OCI-LY3 (cell line): Measurements from ENCODE around the gene TJP3.
A peak's percentile ranks its signal among the peaks of the same experiment; 100 is the strongest.

Experiments
- H2AFZ ChIP-seq: fragments of 200-600, 300-600 bp; shearing (Covaris generic); 2 replicates; pipeline ENCODE4 v1.6.0; 2014; ENCODE audit warnings: antibody characterized with exemption, low read depth, low read length
- H3K27ac ChIP-seq: fragments of 200-600, 300-600 bp; sonication (generic); 2 replicates; pipeline ENCODE4 v1.5.1; 2014; ENCODE audit warnings: mild to moderate bottlenecking, low read length, moderate library complexity, mixed read lengths
- H3K27me3 ChIP-seq: fragments of 200-600, 300-600 bp; sonication (generic); 2 replicates; pipeline ENCODE4 v1.6.1; 2014; ENCODE audit warnings: low read depth, low read length, mixed read lengths
- H3K36me3 ChIP-seq: fragments of 200-600, 300-600 bp; sonication (generic); replicated peaks from 2 replicates; pipeline ENCODE3; 2014; ENCODE audit warnings: low read depth, low read length, mixed read lengths
- H3K4me1 ChIP-seq: fragments of 300-600, 200-600 bp; sonication (generic); 2 replicates; pipeline ENCODE4 v1.6.1; 2014; ENCODE audit warnings: low read length, mixed read lengths
- H3K4me2 ChIP-seq: fragments of 200-600, 300-600 bp; sonication (generic); 2 replicates; pipeline ENCODE4 v1.6.1; 2014; ENCODE audit warnings: low read length, mixed read lengths
- H3K4me3 ChIP-seq: fragments of 300-600, 200-600 bp; sonication (generic); 2 replicates; pipeline ENCODE4 v1.5.1; 2014; ENCODE audit warnings: antibody characterized with exemption, mild to moderate bottlenecking, low read length, moderate library complexity
- H3K79me2 ChIP-seq: fragments of 300-600, 200-600 bp; shearing (Covaris generic); 2 replicates; pipeline ENCODE4 v1.6.1; 2014; ENCODE audit warnings: mild to moderate bottlenecking, low read length, mixed read lengths
- H3K9ac ChIP-seq: fragments of 300-600, 200-600 bp; shearing (Covaris generic); 2 replicates; pipeline ENCODE4 v1.6.0; 2014; ENCODE audit warnings: mild to moderate bottlenecking, low read length, moderate library complexity
- H3K9me3 ChIP-seq: fragments of 200-600, 300-600 bp; shearing (Covaris generic); 2 replicates; pipeline ENCODE4 v1.6.1; 2014; ENCODE audit warnings: low read length, mixed read lengths; ENCODE audit not compliant: insufficient read depth
- H4K20me1 ChIP-seq: fragments of 200-600, 300-600 bp; sonication (generic); 2 replicates; pipeline ENCODE4 v1.6.1; 2016; ENCODE audit warnings: low read length, mixed read lengths; ENCODE audit not compliant: insufficient read depth
- EZH2phosphoT487 ChIP-seq: fragments of 200-600 bp; shearing (Covaris generic); IDR thresholded peaks from 2 replicates; pipeline ENCODE4 v1.6.1; 2018; ENCODE audit warnings: antibody characterized with exemption, mixed run types, low read depth
- TF ChIP-seq, protein P1 (sequence below): fragments of 200-600, 300-600 bp; sonication (generic); IDR thresholded peaks from 2 replicates; pipeline ENCODE4 v1.5.1; 2014; ENCODE audit warnings: antibody characterized with exemption, low read length, low read depth

TJP3 gene

DNA sequence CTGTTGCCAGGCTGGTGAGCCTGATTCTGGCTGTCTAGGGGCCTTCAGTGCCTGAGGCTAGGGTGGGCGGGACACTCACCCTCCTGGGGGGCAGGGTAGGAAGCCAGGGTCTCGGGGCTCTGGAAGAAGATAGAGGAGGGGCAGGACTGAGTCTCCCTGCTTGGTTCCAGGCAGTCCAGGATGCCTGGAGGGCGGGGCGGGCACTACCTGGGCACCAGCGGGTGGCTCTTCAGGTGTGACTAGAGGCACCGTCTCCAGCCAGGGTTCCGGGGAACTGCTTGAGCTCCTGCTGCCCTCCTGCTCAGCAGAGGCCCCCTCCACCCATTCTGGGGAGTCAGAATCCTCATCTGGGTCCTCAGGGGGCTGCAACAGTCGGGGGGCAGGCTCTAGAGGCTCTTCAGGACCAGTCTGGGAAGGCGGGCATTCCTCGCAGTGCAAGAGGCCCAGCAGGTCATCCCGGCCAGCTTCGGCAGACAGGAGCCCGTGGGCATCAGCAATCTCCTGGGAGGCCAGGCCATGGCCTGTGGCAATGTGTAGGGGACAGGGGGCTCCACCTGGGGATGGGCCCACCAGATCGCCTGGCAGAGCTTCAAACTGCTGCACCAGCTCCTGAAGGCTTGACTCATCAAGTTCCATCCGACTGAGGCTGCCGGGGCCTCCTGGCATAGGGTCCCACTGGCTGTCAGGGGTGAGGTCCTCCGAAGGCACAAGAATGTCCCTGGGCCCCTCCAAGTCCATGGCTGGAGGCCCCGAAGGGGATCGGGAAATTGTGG, 51.5 kb downstream of the TJP3 start:
- Histone ChIP-seq H2AFZ (no peak overlapping the region), H3K4me1 (peaks cover 7% of the 10 kb centered on the region), H3K27me3 (no peaks in the 10 kb centered on the region), H4K20me1 (no peaks in the 10 kb centered on the region), H3K9ac (no peak overlapping the region), H3K4me3 (no peak overlapping the region), H3K27ac (no peak overlapping the region), H3K79me2 (peaks cover 41% of the 10 kb centered on the region), H3K9me3 (no peaks in the 10 kb centered on the region), H3K36me3 (peaks cover 13% of the 10 kb centered on the region), H3K4me2 (no peak overlapping the region)
- TF ChIP-seq, protein P1, sequence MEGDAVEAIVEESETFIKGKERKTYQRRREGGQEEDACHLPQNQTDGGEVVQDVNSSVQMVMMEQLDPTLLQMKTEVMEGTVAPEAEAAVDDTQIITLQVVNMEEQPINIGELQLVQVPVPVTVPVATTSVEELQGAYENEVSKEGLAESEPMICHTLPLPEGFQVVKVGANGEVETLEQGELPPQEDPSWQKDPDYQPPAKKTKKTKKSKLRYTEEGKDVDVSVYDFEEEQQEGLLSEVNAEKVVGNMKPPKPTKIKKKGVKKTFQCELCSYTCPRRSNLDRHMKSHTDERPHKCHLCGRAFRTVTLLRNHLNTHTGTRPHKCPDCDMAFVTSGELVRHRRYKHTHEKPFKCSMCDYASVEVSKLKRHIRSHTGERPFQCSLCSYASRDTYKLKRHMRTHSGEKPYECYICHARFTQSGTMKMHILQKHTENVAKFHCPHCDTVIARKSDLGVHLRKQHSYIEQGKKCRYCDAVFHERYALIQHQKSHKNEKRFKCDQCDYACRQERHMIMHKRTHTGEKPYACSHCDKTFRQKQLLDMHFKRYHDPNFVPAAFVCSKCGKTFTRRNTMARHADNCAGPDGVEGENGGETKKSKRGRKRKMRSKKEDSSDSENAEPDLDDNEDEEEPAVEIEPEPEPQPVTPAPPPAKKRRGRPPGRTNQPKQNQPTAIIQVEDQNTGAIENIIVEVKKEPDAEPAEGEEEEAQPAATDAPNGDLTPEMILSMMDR, result no peak
- no peak for TF ChIP-seq EZH2phosphoT487

- Histone ChIP-seq H4K20me1 (no peaks in the 10 kb centered on the region), H3K4me3 (peak overlapping the region; percentile 96), H3K4me2 (peak overlapping the region; percentile 84), H3K9ac (peak overlapping the region; percentile 97), H3K27me3 (no peaks in the 10 kb centered on the region), H2AFZ (peak overlapping the region; percentile 48), H3K36me3 (peaks cover 13% of the 10 kb centered on the region), H3K4me1 (peaks cover 7% of the 10 kb centered on the region), H3K9me3 (no peaks in the 10 kb centered on the region), H3K79me2 (peaks cover 38% of the 10 kb centered on the region), H3K27ac (peak overlapping the region; percentile 70)
- TF ChIP-seq, protein P1, result no peak
- no peak for TF ChIP-seq EZH2phosphoT487
Measured at GRCh38 chr19:3760871-3761361, 52.7 kb downstream of the TJP3 start.

DNA sequence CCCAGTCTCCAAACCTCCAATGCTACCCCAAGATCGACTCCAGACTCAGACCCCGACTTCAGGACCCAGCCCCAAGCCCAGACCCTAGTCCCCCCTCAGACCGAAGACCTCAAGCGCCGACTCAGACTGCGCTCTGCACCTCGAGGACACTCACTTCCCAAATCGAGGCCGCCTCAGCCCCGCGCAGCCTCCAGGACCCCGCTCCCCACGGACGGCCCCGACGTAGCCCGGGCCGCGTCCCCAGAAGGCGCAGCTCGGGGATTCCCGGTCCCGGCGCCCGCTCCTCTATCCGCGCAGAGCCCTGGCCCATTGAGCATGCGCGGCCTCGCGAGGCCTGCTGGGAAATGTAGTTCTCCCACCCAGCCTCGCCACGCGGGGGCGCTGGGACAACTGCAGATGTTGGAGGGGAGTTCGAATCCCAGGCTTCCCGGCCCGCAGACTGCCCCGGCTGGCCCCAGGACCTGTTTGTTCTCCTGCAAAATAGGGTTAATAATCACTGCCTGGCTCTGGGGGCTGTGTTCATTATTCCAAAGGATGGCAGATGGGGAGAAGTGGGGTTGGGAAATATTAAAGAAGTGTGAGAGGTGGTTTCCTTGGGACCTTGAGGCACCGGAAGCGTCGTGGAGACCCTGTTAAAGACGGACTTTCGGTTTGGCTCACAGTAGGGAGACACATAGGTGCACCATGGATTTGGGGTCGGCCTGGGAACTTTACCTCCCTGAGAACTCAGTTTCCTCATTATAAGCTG, 53.4 kb downstream of the TJP3 start, which contains the start of gene APBA3:
APBA3 (minus strand) TSS at position 311 of the 748 bp plus-strand sequence. CDS start 1,428 bp downstream, outside the sequence.
- H3K4me1 ChIP-seq, result peaks cover 7% of the 10 kb centered on the region
- peaks cover 37% of the 10 kb centered on the region for H3K79me2 ChIP-seq
- H3K36me3 ChIP-seq, result peaks cover 13% of the 10 kb centered on the region
- peak within 1 kb of the TSS; percentile 85 for H2AFZ ChIP-seq
- H3K4me2 ChIP-seq, result peak within 1 kb of the TSS; percentile 84
- H3K9ac ChIP-seq, result peak within 1 kb of the TSS; percentile 97
- H3K27ac ChIP-seq, result peak within 1 kb of the TSS; percentile 91
- no peaks in the 10 kb centered on the region for H3K27me3 ChIP-seq
- TF ChIP-seq, protein P1, result peak; percentile 88
- no peak for TF ChIP-seq EZH2phosphoT487
- H3K4me3 ChIP-seq, result peak within 1 kb of the TSS; percentile 96
- H3K9me3 ChIP-seq, result no peaks in the 10 kb centered on the region
- H4K20me1 ChIP-seq, result no peaks in the 10 kb centered on the region

GRCh38 chr19:3762130-3762473, 53.9 kb downstream of the TJP3 start:
- peaks cover 7% of the 10 kb centered on the region for H3K4me1 ChIP-seq
- peaks cover 35% of the 10 kb centered on the region for H3K79me2 ChIP-seq
- H3K27me3 ChIP-seq, result no peaks in the 10 kb centered on the region
- peak overlapping the region; percentile 97 for H3K9ac ChIP-seq
- peak overlapping the region; percentile 69 for H3K4me2 ChIP-seq
- TF ChIP-seq EZH2phosphoT487, result no peak
- TF ChIP-seq, protein P1, result no peak
- no peaks in the 10 kb centered on the region for H3K9me3 ChIP-seq
- peak overlapping the region; percentile 91 for H3K27ac ChIP-seq
- H4K20me1 ChIP-seq, result no peaks in the 10 kb centered on the region
- H3K36me3 ChIP-seq, result peaks cover 13% of the 10 kb centered on the region
- H2AFZ ChIP-seq, result peak overlapping the region; percentile 85; the same call in 1 of the 2 replicates
- peak overlapping the region; percentile 96 for H3K4me3 ChIP-seq
